Spleen (tissue), 11 donors: Measurements from ENCODE around the gene MSX1. TPM values are rescaled to one million over a fixed set of nuclear protein-coding genes. Genes with fewer than 3 reads are reported as not detected.

Source experiments
- DNase-seq: peaks from one replicate; pipeline ENCODE4 v3.0.0-alpha.2; 2020
- H3K27ac ChIP-seq, 8 donors: fragments of 200-600 bp; sonication (generic) in 7 of 8; 1 replicate in 4 of 8; 2 replicates in 4 of 8; pipeline versions ENCODE4 v1.5.0 to v1.8.0; 2016 to 2021; ENCODE audit warnings: inconsistent platforms in 4 of 8, mild to moderate bottlenecking in 4 of 8, moderate library complexity in 1 of 8
- H3K27me3 ChIP-seq, 7 donors: fragments of 200-600 bp; sonication (generic) in 6 of 7; replicated peaks in 1 of 7; 1 replicate in 4 of 7; 2 replicates in 3 of 7; pipeline versions ENCODE4 v1.5.0 to v1.8.0; 2016 to 2021; ENCODE audit warnings: inconsistent platforms in 3 of 7, mild to moderate bottlenecking in 1 of 7
- H3K36me3 ChIP-seq, 6 donors: fragments of 200-600 bp; sonication (generic) in 5 of 6; 1 replicate in 4 of 6; 2 replicates in 2 of 6; pipeline versions ENCODE4 v1.5.0 to v1.8.0; 2016 to 2021; ENCODE audit warnings: inconsistent platforms in 2 of 6
- H3K4me1 ChIP-seq, 6 donors: fragments of 200-600 bp; sonication (generic) in 5 of 6; 1 replicate in 3 of 6; 2 replicates in 3 of 6; pipeline versions ENCODE4 v1.5.0 to v1.8.0; 2016 to 2021; ENCODE audit warnings: inconsistent platforms in 3 of 6
- H3K4me3 ChIP-seq, 8 donors: fragments of 200-600 bp; sonication (generic) in 7 of 8; 1 replicate in 4 of 8; 2 replicates in 4 of 8; pipeline versions ENCODE4 v1.5.0 to v1.8.0; 2016 to 2021; ENCODE audit warnings: inconsistent platforms in 4 of 8, mild to moderate bottlenecking in 4 of 8, moderate library complexity in 2 of 8
- H3K9me3 ChIP-seq, 8 donors: fragments of 200-600 bp; sonication (generic) in 7 of 8; 1 replicate in 4 of 8; 2 replicates in 4 of 8; pipeline versions ENCODE4 v1.5.0 to v1.8.0; 2016 to 2021; ENCODE audit warnings: inconsistent platforms in 4 of 8
- POLR2A ChIP-seq, 3 donors: fragments of 450-650 bp; IDR thresholded peaks; one replicate each; pipeline ENCODE4 v1.5.1; 2017; ENCODE audit warnings: antibody characterized with exemption in 3 of 3, mild to moderate bottlenecking in 1 of 3
- POLR2AphosphoS5 ChIP-seq, 3 donors: sonication (generic); formaldehyde crosslinking; IDR thresholded peaks; one replicate each; pipeline ENCODE4 v1.5.1; 2017; ENCODE audit warnings: antibody characterized with exemption in 3 of 3
- WGBS, 5 donors: extraction: QIAGEN DNeasy Blood & Tissue Kit in 3 of 5; methylation state at CpG; one replicate each; pipeline versions ENCODE4 v1.1.5 to v1.1.7; 2013 to 2018; 5-methylcytosine and 5-hydroxymethylcytosine counted together
- intact Hi-C: fragments of 100-400 bp; cut with DNase I; formaldehyde crosslinking; loops from one replicate; pipeline ENCODE4 v1.15.0; 2023; ENCODE audit warnings: low total_unique reads
- polyA plus RNA-seq, 3 donors: library from polyadenylated mRNA; stranded (reverse); fragments of 200-250 nt; gene quantifications; one replicate each; pipeline ENCODE4 v1.2.1, GENCODE V29; 2013
- total RNA-seq, 7 donors: library from RNA; depleted of rRNA in 3 of 7; stranded (reverse); fragments of >200 nt in 3 of 7; fragmentation: NEBNext Ultra II Directional in 4 of 7; extraction: Animal tissue kit (Norgen Biotek cat#: 25700) in 4 of 7; gene quantifications; one replicate each; pipeline versions ENCODE4 v1.1.0 to v1.2.1, GENCODE V29; 2016 to 2021
- TF ChIP-seq, protein P1 (sequence below), 11 experiments: fragments of 200-600 bp in 7 of 11; fragments of 450-650 bp in 4 of 11; sonication (generic) in 4 of 11; IDR thresholded peaks in 8 of 11; conservative IDR thresholded peaks in 3 of 11; 1 replicate in 7 of 11; 2 replicates in 4 of 11; pipeline versions ENCODE4 v1.4.0 to v1.8.0; 2016 to 2021; ENCODE audit warnings: antibody characterized with exemption in 11 of 11, inconsistent platforms in 4 of 11, mild to moderate bottlenecking in 1 of 11
- donor health status: healthy with polysubstance abuse.
- donor health status: DM: no; HTN: no; CAD: no; lungs with moderate emphysema.
- donor health status: DM: no; HTN: no; CAD: no.
- donor health status: Bipolar disorder and iron deficiency.
- donor health status: healthy.
- donor health status: DM: no; HTN: no; CAD: no.
- donor health status: DM: yes; HTN: yes; CAD: no.

The MSX1 gene
- total and polyA plus RNA-seq, 10 donors = 1.1 to 6.8 (median 4.4) TPM

GRCh38 chr4:4870576-4871241 is 11.2 kb downstream of the MSX1 start:
- H3K4me3 ChIP-seq = no peak overlapping the region
- 6 to 12% (median 9%) methylated on average over 26 of the region's 26 CpGs for WGBS, 5 donors
- intact Hi-C loops = loop anchor here (10.0 kb wide), 1 partner anchor 386 kb away; no protein-coding TSS in a partner anchor
- H3K36me3 ChIP-seq = no peaks in the 10 kb centered on the region
- peaks cover 0 to 6% (median 0%) of the 10 kb centered on the region in 8 donors for H3K9me3 ChIP-seq
- H3K27me3 ChIP-seq = peaks cover 13 to 100% (median 100%) of the 10 kb centered on the region in 7 donors
- H3K27ac ChIP-seq = no peak overlapping the region
- DNase-seq = no peak
- TF ChIP-seq POLR2AphosphoS5 (IDR thresholded peaks at IDR 0.05) = no peak
- TF ChIP-seq POLR2A (IDR thresholded peaks at IDR 0.05) = no peak
- TF ChIP-seq, protein P1, sequence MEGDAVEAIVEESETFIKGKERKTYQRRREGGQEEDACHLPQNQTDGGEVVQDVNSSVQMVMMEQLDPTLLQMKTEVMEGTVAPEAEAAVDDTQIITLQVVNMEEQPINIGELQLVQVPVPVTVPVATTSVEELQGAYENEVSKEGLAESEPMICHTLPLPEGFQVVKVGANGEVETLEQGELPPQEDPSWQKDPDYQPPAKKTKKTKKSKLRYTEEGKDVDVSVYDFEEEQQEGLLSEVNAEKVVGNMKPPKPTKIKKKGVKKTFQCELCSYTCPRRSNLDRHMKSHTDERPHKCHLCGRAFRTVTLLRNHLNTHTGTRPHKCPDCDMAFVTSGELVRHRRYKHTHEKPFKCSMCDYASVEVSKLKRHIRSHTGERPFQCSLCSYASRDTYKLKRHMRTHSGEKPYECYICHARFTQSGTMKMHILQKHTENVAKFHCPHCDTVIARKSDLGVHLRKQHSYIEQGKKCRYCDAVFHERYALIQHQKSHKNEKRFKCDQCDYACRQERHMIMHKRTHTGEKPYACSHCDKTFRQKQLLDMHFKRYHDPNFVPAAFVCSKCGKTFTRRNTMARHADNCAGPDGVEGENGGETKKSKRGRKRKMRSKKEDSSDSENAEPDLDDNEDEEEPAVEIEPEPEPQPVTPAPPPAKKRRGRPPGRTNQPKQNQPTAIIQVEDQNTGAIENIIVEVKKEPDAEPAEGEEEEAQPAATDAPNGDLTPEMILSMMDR (IDR thresholded peaks at IDR 0.05 in 8 of 11, conservative IDR thresholded peaks at IDR 0.05 in 3 of 11) = no peak
- H3K4me1 ChIP-seq = peaks cover 3 to 63% (median 29%) of the 10 kb centered on the region in 6 donors

- peaks cover 13 to 100% (median 98%) of the 10 kb centered on the region in 7 donors for H3K27me3 ChIP-seq
- WGBS, 5 donors = 1 to 12% (median 5%) methylated on average over 14 to 18 of the region's 18 CpGs
- no peaks in the 10 kb centered on the region for H3K36me3 ChIP-seq
- peaks cover 0 to 1% (median 0%) of the 10 kb centered on the region in 8 donors for H3K9me3 ChIP-seq
- no peak overlapping the region for H3K27ac ChIP-seq
- TF ChIP-seq, protein P1 (IDR thresholded peaks at IDR 0.05 in 8 of 11, conservative IDR thresholded peaks at IDR 0.05 in 3 of 11) = no peak
- no peak for TF ChIP-seq POLR2A (IDR thresholded peaks at IDR 0.05)
- no peak for TF ChIP-seq POLR2AphosphoS5 (IDR thresholded peaks at IDR 0.05)
- H3K4me1 ChIP-seq = peaks cover 3 to 58% (median 24%) of the 10 kb centered on the region in 6 donors
- peak overlapping the region in 1 of 8 donors; percentile 30 for H3K4me3 ChIP-seq
- no peak for DNase-seq
- intact Hi-C loops = loop anchor here (10.0 kb wide), 1 partner anchor 386 kb away; no protein-coding TSS in a partner anchor
These were observed 11.7 kb downstream of the MSX1 start for GRCh38 chr4:4871242-4871572.

- no peak for DNase-seq
- peaks cover 10 to 100% (median 95%) of the 10 kb centered on the region in 7 donors for H3K27me3 ChIP-seq
- WGBS, 5 donors = 7 to 12% (median 8%) methylated on average over 35 to 46 of the region's 46 CpGs
These were observed 12.3 kb downstream of the MSX1 start for GRCh38 chr4:4871573-4872313.

More at GRCh38 chr4:4871573-4872313, 12.3 kb downstream of the MSX1 start:
- intact Hi-C loops = loop anchor here (10.0 kb wide), 1 partner anchor 387 kb away; no protein-coding TSS in a partner anchor
- TF ChIP-seq, protein P1 (IDR thresholded peaks at IDR 0.05 in 8 of 11, conservative IDR thresholded peaks at IDR 0.05 in 3 of 11) = no peak
- no peak for TF ChIP-seq POLR2AphosphoS5 (IDR thresholded peaks at IDR 0.05)
- TF ChIP-seq POLR2A (IDR thresholded peaks at IDR 0.05) = no peak
- Histone ChIP-seq H3K4me3 (peak overlapping the region in 1 of 8 donors; percentile 30), H3K9me3 (no peaks in the 10 kb centered on the region), H3K27ac (no peak overlapping the region), H3K4me1 (peaks cover 0 to 52% (median 18%) of the 10 kb centered on the region in 6 donors), H3K36me3 (no peaks in the 10 kb centered on the region)
